Right ventricle myocardium superior (tissue), 1 donor: ENCODE data around the gene LAG3. TPM values are rescaled to one million over a fixed set of nuclear protein-coding genes. Genes with fewer than 3 reads are reported as not detected.

Source experiments
- ATAC-seq: fragments of 200-7000 bp; cut with Tn5 transposase; one replicate; pipeline ENCODE4 v1.9.1; 2020; ENCODE audit warnings: mild to moderate bottlenecking; ENCODE audit not compliant: poor library complexity
- DNase-seq: peaks from one replicate; pipeline ENCODE4 v3.0.0-alpha.2; 2020
- intact Hi-C: fragments of 100-400 bp; cut with DNase I; formaldehyde crosslinking; loops from one replicate; pipeline ENCODE4 v1.11.2; 2022
- total RNA-seq: library from RNA; stranded (reverse); fragmentation: NEBNext Ultra II Directional; extraction: Animal tissue kit (Norgen Biotek cat#: 25700); gene quantifications from one replicate; pipeline ENCODE4 v1.2.1, GENCODE V29; 2021
- donor health status: DM: no; HTN: yes; CAD: no; lungs with severe emphysema.

Gene LAG3
- total RNA-seq, 1 donor from 2014 or later = 0.22 TPM

- DNase-seq (no peak), ATAC-seq (peak; percentile 25)
- intact Hi-C loops = loop anchor here (2.0 to 5.0 kb wide), 2 partner anchors 26 to 75 kb away; partner anchors contain the start of gene P3H3
These were observed 20.0 kb upstream of the LAG3 start for GRCh38 chr12:6752167-6752920.

- ATAC-seq = peak; percentile 96
- peak; percentile 99 for DNase-seq
- intact Hi-C loops = loop anchor here (2.0 to 5.0 kb wide), 2 partner anchors 26 to 74 kb away; partner anchors contain the start of gene P3H3
These were observed 19.2 kb upstream of the LAG3 start, which contains the start of gene MLF2 for GRCh38 chr12:6752921-6753771. TSS of gene MLF2 (minus strand) at chr12:6753141. CDS start at chr12:6752334, 807 bp downstream.

- no peak for DNase-seq
- no peak for ATAC-seq
- intact Hi-C loops = loop anchor here (2.0 to 5.0 kb wide), 2 partner anchors 25 to 73 kb away; partner anchors contain the start of gene P3H3
These were observed 18.5 kb upstream of the LAG3 start for GRCh38 chr12:6753772-6754356.

DNA sequence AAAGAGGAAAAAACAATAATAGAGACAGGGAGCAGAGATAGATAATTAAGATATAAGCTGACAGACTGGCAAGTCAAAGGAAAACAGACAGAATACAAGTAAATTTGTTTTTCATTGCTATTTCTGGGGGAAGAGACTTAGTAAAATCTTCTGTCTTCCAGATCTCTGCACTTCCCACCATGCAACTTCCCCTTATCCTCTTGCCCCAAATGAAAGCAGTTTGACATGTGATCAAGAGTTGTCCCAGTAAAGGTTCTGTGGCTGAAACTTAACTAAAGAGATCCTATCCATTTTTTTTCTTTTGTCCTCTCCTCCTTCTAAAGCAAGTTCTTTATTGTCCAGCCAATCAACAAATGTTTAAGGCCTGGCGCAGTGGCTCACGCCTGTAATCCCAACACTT lies 17.9 kb upstream of the LAG3 start:
- ATAC-seq (no peak), DNase-seq (no peak)
- intact Hi-C loops = loop anchor here (5.0 kb wide), 1 partner anchor 73 kb away; the partner anchor contains the start of gene P3H3

DNA sequence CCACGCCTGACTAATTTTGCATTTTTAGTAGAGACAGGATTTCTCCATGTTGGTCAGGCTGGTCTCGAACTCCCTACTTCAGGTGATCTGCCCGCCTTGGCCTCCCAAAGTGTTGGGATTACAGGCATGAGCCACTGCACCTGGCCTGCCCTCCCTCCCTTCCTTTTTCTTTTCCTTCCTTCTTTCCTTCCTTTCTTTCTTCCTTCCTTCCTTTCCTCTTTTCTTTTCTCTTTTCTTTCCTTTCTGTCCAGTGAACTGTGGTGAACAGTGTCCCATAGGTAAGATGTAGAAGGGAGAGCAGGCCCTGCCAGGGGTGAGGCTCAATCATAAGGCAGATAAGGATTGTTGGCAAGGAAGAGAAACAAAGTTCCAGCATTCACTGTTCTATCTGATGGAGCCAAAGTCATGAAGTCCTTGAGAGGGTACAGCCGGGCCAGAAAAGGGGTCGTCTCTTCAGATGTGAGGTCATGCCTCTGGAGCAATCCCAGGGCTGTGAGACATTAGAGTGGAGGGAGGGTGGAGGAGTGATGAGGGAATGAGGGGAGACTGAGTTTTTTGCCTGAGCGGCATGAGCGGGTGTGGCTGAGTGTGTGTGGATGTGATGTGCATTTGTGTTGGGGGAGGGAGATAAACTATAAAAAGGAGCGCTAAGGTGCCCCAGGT lies 15.2 kb upstream of the LAG3 start:
- no peak for DNase-seq
- intact Hi-C loops = no loop called here
- no peak for ATAC-seq

DNA sequence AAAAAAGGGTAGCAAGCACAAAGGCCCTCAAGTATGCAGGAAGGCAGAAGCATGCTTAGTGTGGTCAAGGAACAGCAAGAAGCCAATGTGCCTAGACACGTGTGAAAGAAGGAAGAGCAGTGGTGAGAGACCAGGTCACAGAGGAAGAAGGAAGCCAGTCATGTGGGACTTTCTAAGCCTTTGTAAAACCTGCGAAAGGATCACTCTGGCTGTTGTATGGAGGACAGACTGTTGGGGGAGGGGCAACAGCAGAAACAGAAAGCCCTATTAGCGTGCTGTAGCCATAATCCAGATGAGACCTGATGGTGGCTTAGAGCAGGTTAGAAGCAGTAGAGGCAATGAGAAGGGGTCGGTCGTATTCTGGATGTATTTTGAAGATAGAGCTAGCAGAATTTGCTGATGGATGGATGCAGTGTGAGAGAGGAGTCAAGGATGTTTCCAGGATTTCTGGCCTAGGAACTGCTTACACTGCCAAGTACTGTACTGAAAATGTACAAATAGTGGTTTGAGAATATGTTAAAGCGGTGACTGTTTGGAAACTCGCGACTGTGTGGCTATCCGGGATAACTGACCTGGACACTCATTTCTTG lies 13.7 kb upstream of the LAG3 start:
- DNase-seq (no peak), ATAC-seq (no peak)
- intact Hi-C loops = no loop called here

GRCh38 chr12:6759741-6760140 lies 12.6 kb upstream of the LAG3 start:
- no peak for ATAC-seq
- intact Hi-C loops = no loop called here
- DNase-seq = no peak

DNA sequence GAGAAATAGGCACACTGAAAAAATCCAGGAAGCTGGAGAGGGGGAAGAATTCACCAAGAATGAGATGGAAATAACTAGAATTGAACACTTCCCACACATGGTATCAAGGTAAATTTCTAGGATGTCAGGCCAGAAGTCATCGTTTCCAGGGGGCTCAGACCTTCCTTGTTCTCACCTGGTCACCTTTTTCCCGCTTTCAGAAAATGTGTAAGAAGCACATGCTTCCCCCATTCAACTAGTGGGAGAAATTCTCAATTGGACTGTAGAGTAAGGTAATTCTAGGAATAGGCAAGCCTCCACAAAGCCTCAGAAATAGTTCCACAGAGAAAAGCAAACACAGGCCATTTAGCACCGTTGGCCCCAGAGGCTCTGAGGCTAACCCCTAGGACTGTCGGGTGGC lies 8.9 kb upstream of the LAG3 start:
- ATAC-seq (no peak), DNase-seq (no peak)
- intact Hi-C loops = no loop called here

GRCh38 chr12:6764011-6764828 lies 8.1 kb upstream of the LAG3 start:
- peak; percentile 84 for ATAC-seq
- DNase-seq = peak; percentile 95
- intact Hi-C loops = no loop called here

GRCh38 chr12:6765048-6765633 lies 7.2 kb upstream of the LAG3 start:
- ATAC-seq = no peak
- intact Hi-C loops = no loop called here
- DNase-seq = no peak

GRCh38 chr12:6765634-6766581 lies 6.4 kb upstream of the LAG3 start, which contains the start of gene PTMS:
TSS of gene PTMS (plus strand) at chr12:6766363. CDS start at chr12:6766706, 343 bp downstream.
- intact Hi-C loops = no loop called here
- ATAC-seq = peak; percentile 37

GRCh38 chr12:6766651-6767349 lies 5.5 kb upstream of the LAG3 start:
- intact Hi-C loops = no loop called here
- DNase-seq = peak; percentile 90
- peak; percentile 72 for ATAC-seq

More at GRCh38 chr12:6765634-6766581, 6.4 kb upstream of the LAG3 start, which contains the start of gene PTMS:
- DNase-seq = peak; percentile 88

DNA sequence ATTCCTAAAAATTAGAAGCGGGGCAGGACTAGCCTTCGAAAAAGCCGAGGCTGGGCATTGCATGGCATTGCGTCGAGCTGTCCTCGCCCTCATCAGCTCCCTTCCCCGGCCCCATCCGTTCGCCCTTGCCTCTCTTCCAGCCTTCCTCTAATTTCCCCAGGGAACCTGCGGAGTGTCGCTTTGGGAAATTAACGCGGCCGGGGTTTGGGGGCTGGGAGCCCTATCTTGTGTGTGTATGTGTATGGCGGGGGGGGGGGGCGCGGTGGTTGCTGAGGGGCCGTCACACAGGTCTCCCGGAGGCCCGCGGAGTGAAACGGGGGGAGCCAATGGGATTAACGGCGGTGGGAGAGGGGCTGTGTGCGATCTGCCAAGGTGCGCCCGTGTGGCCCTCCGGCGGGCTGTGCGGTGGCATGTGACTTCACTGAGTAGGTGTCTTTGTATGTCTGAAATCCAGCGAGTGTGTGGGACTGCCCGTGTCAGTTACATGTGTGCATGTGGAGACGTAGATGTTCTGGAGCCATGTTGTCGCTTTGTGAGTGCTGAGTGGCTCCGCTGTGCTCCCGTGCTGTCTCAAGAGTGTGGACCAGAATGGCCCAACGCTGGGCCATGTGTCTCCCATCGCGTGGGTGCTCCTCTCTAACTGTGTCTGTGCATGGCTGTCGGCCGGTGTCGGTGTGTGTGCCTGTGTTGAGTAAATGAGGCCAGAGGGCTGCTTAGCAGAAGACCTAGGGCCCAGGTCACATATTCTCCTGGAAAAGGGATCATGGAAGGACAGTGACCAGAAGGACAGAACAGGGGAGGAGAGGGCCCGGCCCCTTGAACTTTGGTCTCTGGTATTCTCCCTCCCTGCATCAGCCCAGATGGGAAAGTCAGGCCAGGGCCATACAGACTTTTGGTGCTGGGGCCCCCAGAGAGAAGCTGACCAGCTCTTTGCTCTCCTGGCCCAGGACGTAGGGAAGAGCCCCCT lies 4.7 kb upstream of the LAG3 start:
- peak; percentile 49 for DNase-seq
- intact Hi-C loops = no loop called here
- no peak for ATAC-seq

DNA sequence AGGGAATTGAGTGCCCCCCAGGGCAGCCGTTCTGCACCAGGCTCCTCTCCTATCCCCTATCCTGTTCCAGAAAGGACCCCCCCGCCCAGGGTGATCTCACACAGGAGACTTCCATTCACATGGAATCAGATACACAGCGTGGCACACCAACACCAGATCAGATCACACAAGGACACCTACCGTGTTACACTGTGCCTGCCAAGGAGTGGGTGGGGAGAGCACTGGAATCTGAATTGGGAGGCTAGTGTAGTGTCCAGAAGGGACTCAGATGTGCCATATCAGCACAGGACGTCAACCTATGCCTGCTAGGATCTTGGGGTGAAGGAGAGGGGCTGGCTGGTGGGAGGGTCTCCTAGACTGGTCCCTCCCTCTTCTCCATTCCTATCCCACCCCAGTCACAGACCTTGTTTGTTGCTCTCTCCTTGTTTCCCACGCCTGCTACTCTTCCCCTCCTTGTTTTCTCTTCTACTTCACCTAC lies 3.8 kb upstream of the LAG3 start:
- intact Hi-C loops = no loop called here
- DNase-seq (no peak), ATAC-seq (no peak)
